H9 (cell line): Measurements from ENCODE around the gene GRIP2. TPM values are rescaled to one million over a fixed set of nuclear protein-coding genes. Genes with fewer than 3 reads are reported as not detected.
A peak's percentile ranks its signal among the peaks of the same experiment; 100 is the strongest.

ENCODE experiments used
- DNase-seq: peaks from one replicate; pipeline ENCODE4 v3.0.0-alpha.2; 2017
- H2AFZ ChIP-seq: one replicate; pipeline ENCODE4 v1.6.1; 2013; ENCODE audit warnings: mild to moderate bottlenecking, low read length, control low read depth, moderate library complexity
- H2AK5ac ChIP-seq: 2 replicates; pipeline ENCODE4 v1.6.1; 2013; ENCODE audit warnings: low read length, control low read depth, mixed read lengths; ENCODE audit not compliant: insufficient read length
- H2BK120ac ChIP-seq: one replicate; pipeline ENCODE4 v1.6.1; 2013; ENCODE audit warnings: low read depth, mild to moderate bottlenecking, low read length, control low read depth, inconsistent platforms; ENCODE audit not compliant: poor library complexity, severe bottlenecking
- H2BK12ac ChIP-seq: 2 replicates; pipeline ENCODE4 v1.6.1; 2013; ENCODE audit warnings: low read length, control low read depth, mixed read lengths, low read depth; ENCODE audit not compliant: insufficient read length
- H2BK15ac ChIP-seq: 2 replicates; pipeline ENCODE4 v1.6.1; 2013; ENCODE audit warnings: low read depth, low read length, control low read depth
- H2BK20ac ChIP-seq: one replicate; pipeline ENCODE4 v1.6.1; 2013; ENCODE audit warnings: low read depth, mild to moderate bottlenecking, low read length, control low read depth, inconsistent platforms; ENCODE audit not compliant: poor library complexity, severe bottlenecking
- H2BK5ac ChIP-seq: 2 replicates; pipeline ENCODE4 v1.6.1; 2013; ENCODE audit warnings: low read length, control low read depth, mixed read lengths; ENCODE audit not compliant: insufficient read length
- H3K14ac ChIP-seq: 2 replicates; pipeline ENCODE4 v1.6.1; 2013; ENCODE audit warnings: low read length, control low read depth; ENCODE audit not compliant: insufficient read depth
- H3K18ac ChIP-seq: 2 replicates; pipeline ENCODE4 v1.6.1; 2013; ENCODE audit warnings: low read depth, mild to moderate bottlenecking, mixed read lengths, low read length, control low read depth; ENCODE audit not compliant: insufficient read length
- H3K23ac ChIP-seq: 2 replicates; pipeline ENCODE4 v1.6.1; 2013; ENCODE audit warnings: low read length, control low read depth, mixed read lengths, low read depth; ENCODE audit not compliant: insufficient read length
- H3K23me2 ChIP-seq: 2 replicates; pipeline ENCODE4 v1.6.1; 2013; ENCODE audit warnings: low read depth, mild to moderate bottlenecking, mixed read lengths, low read length, control low read depth; ENCODE audit not compliant: insufficient read length, poor library complexity, severe bottlenecking
- H3K27ac ChIP-seq: 2 replicates; pipeline ENCODE4 v1.5.1; 2013; ENCODE audit warnings: low read length, control low read depth, mixed read lengths, low read depth; ENCODE audit not compliant: insufficient read length
- H3K27me3 ChIP-seq: 2 replicates; pipeline ENCODE4 v1.6.1; 2013; ENCODE audit warnings: low read length, control low read depth, inconsistent platforms; ENCODE audit not compliant: insufficient read depth
- H3K4ac ChIP-seq: 2 replicates; pipeline ENCODE4 v1.6.1; 2013; ENCODE audit warnings: low read depth, mild to moderate bottlenecking, control low read depth, inconsistent platforms, low read length, moderate library complexity
- H3K4me1 ChIP-seq: 2 replicates; pipeline ENCODE4 v1.6.1; 2013; ENCODE audit warnings: low read length, control low read depth, inconsistent platforms; ENCODE audit not compliant: insufficient read depth
- H3K4me2 ChIP-seq: 2 replicates; pipeline ENCODE4 v1.6.1; 2013; ENCODE audit warnings: low read length, control low read depth, mixed read lengths; ENCODE audit not compliant: insufficient read length, insufficient read depth
- H3K56ac ChIP-seq: 2 replicates; pipeline ENCODE4 v1.6.1; 2013; ENCODE audit warnings: low read depth, mild to moderate bottlenecking, mixed read lengths, low read length, control low read depth; ENCODE audit not compliant: insufficient read length
- H3K79me1 ChIP-seq: 2 replicates; pipeline ENCODE4 v1.6.1; 2013; ENCODE audit warnings: low read depth, mild to moderate bottlenecking, moderate library complexity, low read length, control low read depth, inconsistent platforms; ENCODE audit not compliant: insufficient read depth, poor library complexity, severe bottlenecking
- H3K79me2 ChIP-seq: 2 replicates; pipeline ENCODE4 v1.6.1; 2013; ENCODE audit warnings: low read length, control low read depth, inconsistent platforms; ENCODE audit not compliant: insufficient read depth
- H3K9ac ChIP-seq: 2 replicates; pipeline ENCODE4 v1.6.1; 2013; ENCODE audit warnings: low read length, control low read depth, mixed read lengths; ENCODE audit not compliant: insufficient read length; ENCODE audit errors: extremely low read depth
- H3K9me3 ChIP-seq: one replicate; pipeline ENCODE4 v1.6.1; 2013; ENCODE audit warnings: low read depth, low read length, inconsistent platforms; ENCODE audit not compliant: control insufficient read depth
- H3T11ph ChIP-seq: one replicate; pipeline ENCODE4 v1.6.1; 2013; ENCODE audit warnings: mild to moderate bottlenecking, low read length, control low read depth, inconsistent platforms
- H4K20me1 ChIP-seq: one replicate; pipeline ENCODE4 v1.6.1; 2013; ENCODE audit not compliant: control insufficient read depth, insufficient read length, insufficient read depth
- H4K5ac ChIP-seq: 2 replicates; pipeline ENCODE4 v1.6.1; 2013; ENCODE audit warnings: low read depth, mild to moderate bottlenecking, mixed read lengths, low read length, control low read depth; ENCODE audit not compliant: insufficient read length
- H4K8ac ChIP-seq: replicated peaks from 2 replicates; pipeline ENCODE4 v1.6.1; 2013; ENCODE audit warnings: low read length, control low read depth, mixed read lengths, low read depth; ENCODE audit not compliant: insufficient read length
- H4K91ac ChIP-seq: 2 replicates; pipeline ENCODE4 v1.6.1; 2013; ENCODE audit warnings: low read depth, mild to moderate bottlenecking, moderate library complexity, mixed read lengths, low read length, control low read depth; ENCODE audit not compliant: insufficient read length
- H3K27ac Mint-ChIP-seq, 3 experiments: 2 replicates in 2 of 3; 3 replicates in 1 of 3; pipeline ENCODE4 v1.8.0; 2020 to 2021; ENCODE audit warnings: mixed read lengths in 3 of 3, mild to moderate bottlenecking in 1 of 3, moderate library complexity in 1 of 3
- H3K27me3 Mint-ChIP-seq: 2 replicates; pipeline ENCODE4 v1.8.0; 2021; ENCODE audit warnings: low read depth, mild to moderate bottlenecking, moderate library complexity, mixed read lengths
- H3K36me3 Mint-ChIP-seq, 3 experiments: 2 replicates in 2 of 3; 3 replicates in 1 of 3; pipeline ENCODE4 v1.8.0; 2020 to 2021; ENCODE audit warnings: low read depth in 3 of 3, mixed read lengths in 3 of 3; ENCODE audit not compliant: insufficient read depth in 1 of 3
- H3K4me1 Mint-ChIP-seq, 2 experiments: 2 replicates each; pipeline ENCODE4 v1.8.0; 2020; ENCODE audit warnings: mixed read lengths in 2 of 2
- H3K4me3 Mint-ChIP-seq, 2 experiments: 2 replicates in 1 of 2; 3 replicates in 1 of 2; pipeline ENCODE4 v1.8.0; 2020 to 2021; ENCODE audit warnings: mild to moderate bottlenecking in 2 of 2, mixed read lengths in 2 of 2, moderate library complexity in 1 of 2
- H3K9me3 Mint-ChIP-seq, 2 experiments: 2 replicates in 1 of 2; 3 replicates in 1 of 2; pipeline ENCODE4 v1.8.0; 2020; ENCODE audit warnings: mild to moderate bottlenecking in 2 of 2, mixed read lengths in 2 of 2, moderate library complexity in 1 of 2
- CTCF ChIP-seq: fragments of 200-600 bp; sonication (generic); conservative IDR thresholded peaks from 3 replicates; pipeline ENCODE4 v1.8.0; 2021; ENCODE audit warnings: antibody characterized with exemption, mild to moderate bottlenecking
- WGBS: extraction: QIAGEN DNeasy Blood & Tissue Kit; methylation state at CpG from one replicate; pipeline ENCODE4 v1.1.7; 2013; ENCODE audit warnings: missing lambda C conversion rate, low lambda C conversion rate, mixed read lengths; ENCODE audit not compliant: insufficient read length; ENCODE audit errors: extremely low coverage; 5-methylcytosine and 5-hydroxymethylcytosine counted together
- total RNA-seq: library from RNA; stranded (reverse); gene quantifications from 2 replicates; pipeline ENCODE4 v1.2.1, GENCODE V29; 2021

Gene GRIP2
- total RNA-seq, 1 experiment from 2014 or later: 3.1 TPM

DNA sequence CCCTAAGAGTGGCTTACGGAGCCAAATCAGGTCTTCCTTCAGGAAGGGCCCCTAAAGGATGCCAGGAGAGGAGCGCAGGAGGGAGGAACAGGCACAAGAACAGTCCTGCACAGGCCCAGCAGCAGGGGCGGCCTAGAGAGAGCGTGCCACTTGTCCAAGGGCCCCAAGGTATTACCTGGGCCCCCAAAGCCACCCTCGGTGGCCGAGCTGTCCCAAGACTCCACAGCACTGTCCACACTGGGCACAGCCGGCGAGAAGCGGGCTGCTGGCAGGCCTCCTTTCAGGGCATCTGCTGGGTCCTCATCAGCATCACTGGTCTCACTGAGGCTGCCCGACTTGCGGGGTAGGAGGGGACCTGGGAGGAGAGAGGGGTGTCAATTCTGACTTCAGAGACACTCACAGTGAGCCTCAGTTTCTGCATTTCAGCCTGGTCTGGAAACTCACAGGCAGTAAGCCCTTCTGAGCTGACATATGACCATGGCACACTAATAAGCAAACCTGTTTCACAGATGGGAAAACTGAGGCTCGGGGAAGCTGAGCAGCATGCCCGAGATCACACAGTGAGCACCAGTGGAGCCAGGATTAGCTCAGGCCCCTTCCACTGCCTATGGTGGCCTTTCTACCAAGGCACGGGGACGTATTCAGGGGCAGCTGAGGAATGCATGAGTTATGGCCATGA is 33.4 kb downstream of the GRIP2 start:
- TF ChIP-seq CTCF: no peak
- no peak overlapping the region for H2BK20ac ChIP-seq
- no peaks in the 10 kb centered on the region for H3K23me2 ChIP-seq
- H3K79me1 ChIP-seq: no peaks in the 10 kb centered on the region
- H3K27me3 Mint-ChIP-seq: peaks cover 17% of the 10 kb centered on the region
- H4K91ac ChIP-seq: no peak overlapping the region
- H2BK120ac ChIP-seq: no peak overlapping the region
- no peak overlapping the region for H3K4me2 ChIP-seq
- H3K27ac ChIP-seq: no peak overlapping the region
- H3K36me3 Mint-ChIP-seq: peaks cover 6 to 8% (median 8%) of the 10 kb centered on the region in 3 experiments; a peak in 6 of 7 replicates
- H3K14ac ChIP-seq: no peak overlapping the region
- H2AK5ac ChIP-seq: no peak overlapping the region
- H2AFZ ChIP-seq: no peak overlapping the region
- no peaks in the 10 kb centered on the region for H3K79me2 ChIP-seq
- H2BK5ac ChIP-seq: no peak overlapping the region
- no peak overlapping the region for H3T11ph ChIP-seq
- peaks cover 10 to 13% of the 10 kb centered on the region in 2 experiments for H3K9me3 Mint-ChIP-seq
- H3K4me3 Mint-ChIP-seq: no peak overlapping the region
- no peak overlapping the region for H3K9ac ChIP-seq
- H3K9me3 ChIP-seq: no peaks in the 10 kb centered on the region
- no peak overlapping the region for H3K56ac ChIP-seq
- no peaks in the 10 kb centered on the region; the same call in 1 of the 2 replicates for H3K4me1 ChIP-seq
- WGBS: no CpG with 5 or more reads among the region's 15 CpGs
- H3K18ac ChIP-seq: no peak overlapping the region
- H2BK12ac ChIP-seq: no peak overlapping the region
- H3K27ac Mint-ChIP-seq: no peak overlapping the region
- H4K5ac ChIP-seq: no peak overlapping the region
- no peak overlapping the region for H4K8ac ChIP-seq
- H3K4ac ChIP-seq: no peak overlapping the region
- no peak overlapping the region for H2BK15ac ChIP-seq
- H3K27me3 ChIP-seq: no peaks in the 10 kb centered on the region; the same call in 1 of the 2 replicates
- H4K20me1 ChIP-seq: no peaks in the 10 kb centered on the region
- peaks cover 6 to 7% of the 10 kb centered on the region in 2 experiments for H3K4me1 Mint-ChIP-seq
- peak; percentile 18 for DNase-seq
- H3K23ac ChIP-seq: no peak overlapping the region
